Left ventricle myocardium inferior (tissue), 1 donor: ENCODE measurements around the gene NUDT2. TPM values are rescaled to one million over a fixed set of nuclear protein-coding genes. Genes with fewer than 3 reads are reported as not detected.

ENCODE experiments used
- DNase-seq: peaks from one replicate; pipeline ENCODE4 v3.0.0-alpha.2; 2020
- H3K27ac ChIP-seq: fragments of 200-600 bp; replicated peaks from 2 replicates; pipeline ENCODE4 v1.8.0; 2021
- H3K27me3 ChIP-seq: fragments of 200-600 bp; 2 replicates; pipeline ENCODE4 v1.8.0; 2021; ENCODE audit warnings: low read depth
- H3K36me3 ChIP-seq: fragments of 200-600 bp; 2 replicates; pipeline ENCODE4 v1.8.0; 2021
- H3K4me1 ChIP-seq: fragments of 200-600 bp; 2 replicates; pipeline ENCODE4 v1.8.0; 2021
- H3K4me3 ChIP-seq: fragments of 200-600 bp; 2 replicates; pipeline ENCODE4 v1.8.0; 2021; ENCODE audit warnings: mild to moderate bottlenecking, moderate library complexity
- H3K9me3 ChIP-seq: fragments of 200-600 bp; replicated peaks from 2 replicates; pipeline ENCODE4 v1.8.0; 2021
- CTCF ChIP-seq: fragments of 200-600 bp; IDR thresholded peaks from 2 replicates; pipeline ENCODE4 v1.8.0; 2021; ENCODE audit warnings: antibody characterized with exemption, mild to moderate bottlenecking, borderline replicate concordance
- intact Hi-C: fragments of 100-400 bp; cut with micrococcal nuclease; formaldehyde crosslinking; loops from one replicate; pipeline ENCODE4 v1.11.0; 2022
- total RNA-seq: library from RNA; stranded (reverse); fragmentation: NEBNext Ultra II Directional; extraction: Animal tissue kit (Norgen Biotek cat#: 25700); gene quantifications from one replicate; pipeline ENCODE4 v1.2.1, GENCODE V29; 2021
- donor health status: DM: no; HTN: yes; CAD: no; lungs with severe emphysema.

Gene NUDT2
- total RNA-seq, 1 donor from 2014 or later, result 22.2 TPM

- no peak for TF ChIP-seq CTCF
- H3K9me3 ChIP-seq, result no peaks in the 10 kb centered on the region
- no peak overlapping the region for H3K27ac ChIP-seq
- H3K36me3 ChIP-seq, result no peaks in the 10 kb centered on the region
- no peak overlapping the region for H3K4me3 ChIP-seq
- DNase-seq, result no peak
- H3K4me1 ChIP-seq, result no peaks in the 10 kb centered on the region
- intact Hi-C loops, result no loop called here
- no peaks in the 10 kb centered on the region for H3K27me3 ChIP-seq
These were observed 11.1 kb upstream of the NUDT2 start for GRCh38 chr9:34318163-34318790.

GRCh38 chr9:34321451-34321850 lies 7.9 kb upstream of the NUDT2 start:
- Histone ChIP-seq H3K27me3 (no peaks in the 10 kb centered on the region), H3K9me3 (no peaks in the 10 kb centered on the region), H3K4me1 (no peaks in the 10 kb centered on the region), H3K27ac (no peak overlapping the region), H3K4me3 (no peak overlapping the region), H3K36me3 (no peaks in the 10 kb centered on the region)
- DNase-seq, result no peak
- intact Hi-C loops, result no loop called here
- no peak for TF ChIP-seq CTCF

GRCh38 chr9:34322899-34323591 lies 6.3 kb upstream of the NUDT2 start:
- no peaks in the 10 kb centered on the region for H3K9me3 ChIP-seq
- TF ChIP-seq CTCF, result no peak
- intact Hi-C loops, result no loop called here
- peaks cover 1% of the 10 kb centered on the region for H3K4me1 ChIP-seq
- no peak overlapping the region for H3K4me3 ChIP-seq
- no peak for DNase-seq
- H3K27ac ChIP-seq, result no peak overlapping the region
- no peaks in the 10 kb centered on the region for H3K36me3 ChIP-seq
- H3K27me3 ChIP-seq, result no peaks in the 10 kb centered on the region

- Histone ChIP-seq H3K36me3 (no peaks in the 10 kb centered on the region), H3K27ac (no peak overlapping the region), H3K27me3 (no peaks in the 10 kb centered on the region), H3K4me3 (no peak overlapping the region), H3K9me3 (no peaks in the 10 kb centered on the region), H3K4me1 (peaks cover 26% of the 10 kb centered on the region)
- no peak for DNase-seq
- intact Hi-C loops, result no loop called here
- TF ChIP-seq CTCF, result no peak
These were observed 2.7 kb upstream of the NUDT2 start for GRCh38 chr9:34326690-34327089.

- TF ChIP-seq CTCF, result no peak
- Histone ChIP-seq H3K36me3 (no peaks in the 10 kb centered on the region), H3K9me3 (no peaks in the 10 kb centered on the region), H3K27me3 (no peaks in the 10 kb centered on the region), H3K4me1 (peaks cover 28% of the 10 kb centered on the region), H3K4me3 (peak overlapping the region; percentile 94), H3K27ac (peak overlapping the region; percentile 53)
- no peak for DNase-seq
- intact Hi-C loops, result no loop called here
These were observed 826 bp upstream of the NUDT2 start for GRCh38 chr9:34328500-34328986.
